GM06990 (cell line): Measurements from ENCODE around the gene MRGPRD.

Source experiments
- DNase-seq: peaks from one replicate; pipeline ENCODE4 v3.0.0-alpha.2; 2011; ENCODE audit not compliant: insufficient read length; ENCODE audit errors: extremely low read depth
- H3K27me3 ChIP-seq: replicated peaks from 2 replicates; pipeline ENCODE4 v1.6.0; 2011; ENCODE audit warnings: low read length; ENCODE audit not compliant: control insufficient read depth, insufficient read depth
- H3K36me3 ChIP-seq: 2 replicates; pipeline ENCODE4 v1.5.1; 2011; ENCODE audit warnings: low read length; ENCODE audit not compliant: control insufficient read depth, insufficient read depth
- H3K4me3 ChIP-seq: replicated peaks from 2 replicates; pipeline ENCODE4 v1.5.1; 2011; ENCODE audit warnings: low read depth, mild to moderate bottlenecking, control low read depth, low read length
- CTCF ChIP-seq: IDR thresholded peaks from 2 replicates; pipeline ENCODE4 v1.5.1; 2011; ENCODE audit warnings: low read length, control low read depth, mild to moderate bottlenecking, inconsistent platforms; ENCODE audit not compliant: insufficient read depth, poor library complexity, severe bottlenecking

The MRGPRD gene

GRCh38 chr11:68965901-68966853 is 14.6 kb downstream of the MRGPRD start:
- H3K4me3 ChIP-seq, result no peak overlapping the region
- H3K36me3 ChIP-seq, result no peaks in the 10 kb centered on the region
- TF ChIP-seq CTCF, result no peak
- DNase-seq, result no peak
- no peaks in the 10 kb centered on the region; the same call in 1 of the 2 replicates for H3K27me3 ChIP-seq

GRCh38 chr11:68963779-68964178 is 17.0 kb downstream of the MRGPRD start:
- no peak for DNase-seq
- TF ChIP-seq CTCF, result no peak
- Histone ChIP-seq H3K4me3 (no peak overlapping the region), H3K36me3 (no peaks in the 10 kb centered on the region), H3K27me3 (no peaks in the 10 kb centered on the region; the same call in 1 of the 2 replicates)

- Histone ChIP-seq H3K4me3 (no peak overlapping the region), H3K27me3 (no peaks in the 10 kb centered on the region; the same call in 1 of the 2 replicates), H3K36me3 (no peaks in the 10 kb centered on the region)
- DNase-seq, result no peak
- TF ChIP-seq CTCF, result no peak
Observed at GRCh38 chr11:68962527-68963250, 18.1 kb downstream of the MRGPRD start.

GRCh38 chr11:68961245-68961644 is 19.5 kb downstream of the MRGPRD start:
- DNase-seq, result no peak
- Histone ChIP-seq H3K36me3 (no peaks in the 10 kb centered on the region), H3K27me3 (no peaks in the 10 kb centered on the region; the same call in 1 of the 2 replicates), H3K4me3 (no peak overlapping the region)
- no peak for TF ChIP-seq CTCF

GRCh38 chr11:68960294-68961071 is 20.3 kb downstream of the MRGPRD start:
- Histone ChIP-seq H3K27me3 (no peaks in the 10 kb centered on the region; the same call in 1 of the 2 replicates), H3K36me3 (no peaks in the 10 kb centered on the region), H3K4me3 (no peak overlapping the region)
- no peak for TF ChIP-seq CTCF
- no peak for DNase-seq
